Measurements from ENCODE around the gene GPR137.

- TF ChIP-seq, protein P1, sequence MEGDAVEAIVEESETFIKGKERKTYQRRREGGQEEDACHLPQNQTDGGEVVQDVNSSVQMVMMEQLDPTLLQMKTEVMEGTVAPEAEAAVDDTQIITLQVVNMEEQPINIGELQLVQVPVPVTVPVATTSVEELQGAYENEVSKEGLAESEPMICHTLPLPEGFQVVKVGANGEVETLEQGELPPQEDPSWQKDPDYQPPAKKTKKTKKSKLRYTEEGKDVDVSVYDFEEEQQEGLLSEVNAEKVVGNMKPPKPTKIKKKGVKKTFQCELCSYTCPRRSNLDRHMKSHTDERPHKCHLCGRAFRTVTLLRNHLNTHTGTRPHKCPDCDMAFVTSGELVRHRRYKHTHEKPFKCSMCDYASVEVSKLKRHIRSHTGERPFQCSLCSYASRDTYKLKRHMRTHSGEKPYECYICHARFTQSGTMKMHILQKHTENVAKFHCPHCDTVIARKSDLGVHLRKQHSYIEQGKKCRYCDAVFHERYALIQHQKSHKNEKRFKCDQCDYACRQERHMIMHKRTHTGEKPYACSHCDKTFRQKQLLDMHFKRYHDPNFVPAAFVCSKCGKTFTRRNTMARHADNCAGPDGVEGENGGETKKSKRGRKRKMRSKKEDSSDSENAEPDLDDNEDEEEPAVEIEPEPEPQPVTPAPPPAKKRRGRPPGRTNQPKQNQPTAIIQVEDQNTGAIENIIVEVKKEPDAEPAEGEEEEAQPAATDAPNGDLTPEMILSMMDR (IDR thresholded peaks at IDR 0.05), result no peak
- TF ChIP-seq POLR2A (IDR thresholded peaks at IDR 0.05), result no peak
Observed at GRCh38 chr11:64314146-64314804, 28.6 kb downstream of the GPR137 start.

All from right lobe of liver (tissue), 4 donors.